Muscle layer of colon (tissue), 2 donors: ENCODE data around the gene DUSP16.
"Not testable (repeated sequence)": the region's sequence is repeated elsewhere in the genome, so short reads cannot be mapped to it uniquely, and the experiment has no call there.

Source experiments
- H3K27ac ChIP-seq: one replicate; pipeline ENCODE4 v1.7.0; 2013; ENCODE audit warnings: low read depth, mild to moderate bottlenecking, low read length, moderate library complexity
- H3K27me3 ChIP-seq, 2 donors: one replicate each; pipeline ENCODE4 v1.7.0; 2013; ENCODE audit warnings: low read length in 2 of 2, mild to moderate bottlenecking in 2 of 2; ENCODE audit not compliant: insufficient read depth in 2 of 2, control insufficient read depth in 1 of 2
- H3K36me3 ChIP-seq: one replicate; pipeline ENCODE4 v1.7.0; 2013; ENCODE audit warnings: mild to moderate bottlenecking, low read length; ENCODE audit not compliant: insufficient read depth
- H3K4me1 ChIP-seq: one replicate; pipeline ENCODE4 v1.7.0; 2013; ENCODE audit warnings: mild to moderate bottlenecking, low read length; ENCODE audit not compliant: insufficient read depth
- H3K4me3 ChIP-seq, 2 donors: one replicate each; pipeline ENCODE4 v1.7.0; 2013; ENCODE audit warnings: low read length in 2 of 2, low read depth in 1 of 2, mild to moderate bottlenecking in 1 of 2, moderate library complexity in 1 of 2
- H3K9ac ChIP-seq: one replicate; pipeline ENCODE4 v1.7.0; 2013; ENCODE audit warnings: low read length
- H3K9me3 ChIP-seq: one replicate; pipeline ENCODE4 v1.7.0; 2013; ENCODE audit warnings: mild to moderate bottlenecking, low read length
- donor health status: abdominal sarcoma.
- donor health status: Adenocarcinoma of cecum.

The DUSP16 gene

GRCh38 chr12:12599750-12600643, 37.3 kb upstream of the DUSP16 start:
- Histone ChIP-seq H3K9me3 (no peaks in the 10 kb centered on the region), H3K27ac (no peak overlapping the region), H3K36me3 (no peaks in the 10 kb centered on the region), H3K27me3 (no peaks in the 10 kb centered on the region), H3K4me3 (no peak overlapping the region), H3K9ac (no peak overlapping the region), H3K4me1 (no peaks in the 10 kb centered on the region)

DNA sequence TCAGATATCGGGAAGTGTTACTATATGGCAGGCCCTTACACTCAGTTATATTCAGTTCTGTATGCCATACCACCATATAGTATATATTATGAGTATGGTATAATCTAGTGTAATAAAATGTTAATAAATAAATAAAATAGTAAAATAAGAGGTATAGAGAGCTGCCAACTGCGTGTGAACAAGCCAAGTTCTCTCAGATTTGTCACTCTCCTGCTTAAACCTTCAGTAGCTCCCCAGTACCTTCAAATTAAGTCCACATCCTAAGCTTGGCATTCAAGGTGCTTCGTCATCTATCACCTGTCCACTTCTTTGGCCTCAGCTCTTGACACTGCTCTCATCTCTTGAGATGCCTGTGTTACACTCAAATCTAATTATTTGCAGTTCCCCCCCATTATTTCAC, 36.2 kb upstream of the DUSP16 start:
- Histone ChIP-seq H3K4me1 (no peaks in the 10 kb centered on the region), H3K27ac (no peak overlapping the region), H3K9me3 (no peaks in the 10 kb centered on the region), H3K9ac (no peak overlapping the region), H3K4me3 (no peak overlapping the region), H3K36me3 (no peaks in the 10 kb centered on the region), H3K27me3 (no peaks in the 10 kb centered on the region)

DNA sequence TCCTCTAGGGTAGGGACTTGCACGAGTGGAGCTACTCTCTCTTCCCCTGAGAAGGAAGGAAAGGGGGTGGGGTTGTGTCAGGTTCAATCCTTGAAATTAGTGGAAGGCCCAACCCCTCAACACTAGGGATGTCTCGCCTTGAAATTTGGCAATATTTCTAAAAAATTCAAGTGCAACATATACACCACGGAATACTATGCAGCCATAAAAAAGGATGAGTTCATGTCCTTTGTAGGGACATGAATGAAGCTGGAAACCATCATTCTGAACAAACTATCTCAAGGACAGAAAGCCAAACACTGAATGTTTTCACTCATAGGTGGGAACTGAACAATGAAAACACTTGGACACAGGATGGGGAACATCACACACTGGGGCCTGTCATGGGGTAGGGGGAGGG, 33.9 kb upstream of the DUSP16 start:
- not testable (repeated sequence) for H3K4me1 ChIP-seq

GRCh38 chr12:12595929-12596328, 33.3 kb upstream of the DUSP16 start:
- H3K27me3 ChIP-seq, H3K4me3 ChIP-seq, H3K36me3 ChIP-seq, H3K27ac ChIP-seq, H3K9ac ChIP-seq, H3K9me3 ChIP-seq, H3K4me1 ChIP-seq: not testable (repeated sequence)

More for the DNA sequence above, 33.9 kb upstream of the DUSP16 start:
- not testable (repeated sequence) for H3K9ac ChIP-seq, H3K4me3 ChIP-seq, H3K9me3 ChIP-seq, H3K36me3 ChIP-seq, H3K27ac ChIP-seq, H3K27me3 ChIP-seq

- Histone ChIP-seq H3K4me3 (no peak overlapping the region), H3K36me3 (no peaks in the 10 kb centered on the region), H3K27ac (no peak overlapping the region), H3K27me3 (no peaks in the 10 kb centered on the region), H3K9me3 (no peaks in the 10 kb centered on the region), H3K9ac (no peak overlapping the region), H3K4me1 (no peaks in the 10 kb centered on the region)
These were observed 30.3 kb upstream of the DUSP16 start for GRCh38 chr12:12592930-12593329.

GRCh38 chr12:12590961-12591360, 28.3 kb upstream of the DUSP16 start:
- Histone ChIP-seq H3K4me1 (no peaks in the 10 kb centered on the region), H3K27me3 (no peaks in the 10 kb centered on the region), H3K9me3 (no peaks in the 10 kb centered on the region), H3K27ac (no peak overlapping the region), H3K9ac (no peak overlapping the region), H3K4me3 (no peak overlapping the region), H3K36me3 (no peaks in the 10 kb centered on the region)

- not testable (repeated sequence) for H3K4me3 ChIP-seq, H3K9me3 ChIP-seq, H3K36me3 ChIP-seq, H3K9ac ChIP-seq, H3K4me1 ChIP-seq, H3K27ac ChIP-seq, H3K27me3 ChIP-seq
These were observed 25.8 kb upstream of the DUSP16 start for GRCh38 chr12:12588436-12588835.

GRCh38 chr12:12587878-12588277, 25.2 kb upstream of the DUSP16 start:
- Histone ChIP-seq H3K9me3 (no peaks in the 10 kb centered on the region), H3K27me3 (no peaks in the 10 kb centered on the region), H3K9ac (no peak overlapping the region), H3K36me3 (no peaks in the 10 kb centered on the region), H3K4me1 (no peaks in the 10 kb centered on the region), H3K27ac (no peak overlapping the region), H3K4me3 (no peak overlapping the region)

DNA sequence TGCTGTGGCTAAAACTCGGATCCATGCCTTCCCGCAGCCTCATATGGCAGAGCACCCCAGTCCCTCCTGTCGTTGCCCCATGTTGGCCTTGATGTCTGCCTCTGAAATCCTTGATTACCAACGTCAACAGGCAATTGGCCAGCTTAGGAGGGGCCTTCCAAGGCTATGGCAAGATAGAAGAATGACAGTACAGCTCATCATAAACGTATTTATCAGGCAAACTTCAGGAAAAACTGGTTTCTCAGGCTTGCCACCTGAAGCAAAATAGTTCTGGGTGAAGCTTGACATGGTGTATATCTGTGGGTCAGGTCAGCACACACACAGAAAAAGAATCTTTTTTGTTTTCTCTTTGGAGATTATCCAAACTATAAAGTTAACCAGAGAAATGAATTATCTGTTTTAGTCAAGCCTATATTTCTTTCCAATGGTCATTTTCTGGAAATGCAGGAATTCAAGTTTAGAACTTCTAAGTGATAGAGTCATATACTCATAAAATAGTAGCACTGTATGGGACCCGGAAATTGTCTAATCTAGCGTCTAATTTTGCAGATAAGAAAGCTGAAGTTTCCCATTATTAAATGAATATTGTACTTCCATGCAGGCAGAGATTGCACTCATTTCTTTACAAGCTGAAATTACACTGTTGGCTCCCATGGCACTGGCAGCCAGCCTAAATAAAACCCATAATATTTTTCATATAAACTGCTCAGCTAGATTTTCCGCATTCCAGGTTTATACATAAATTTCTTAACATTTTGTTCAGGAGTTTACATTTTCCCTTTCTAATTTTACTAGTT, 24.4 kb upstream of the DUSP16 start:
- Histone ChIP-seq H3K36me3 (no peaks in the 10 kb centered on the region), H3K4me1 (no peaks in the 10 kb centered on the region), H3K4me3 (no peak overlapping the region), H3K9ac (no peak overlapping the region), H3K27ac (no peak overlapping the region), H3K9me3 (no peaks in the 10 kb centered on the region), H3K27me3 (no peaks in the 10 kb centered on the region)

- H3K9ac ChIP-seq, result no peak overlapping the region
- no peak overlapping the region for H3K4me3 ChIP-seq
- no peaks in the 10 kb centered on the region for H3K27me3 ChIP-seq
- H3K27ac ChIP-seq, result no peak overlapping the region
- H3K9me3 ChIP-seq, result no peaks in the 10 kb centered on the region
- H3K4me1 ChIP-seq, result no peaks in the 10 kb centered on the region
- no peaks in the 10 kb centered on the region for H3K36me3 ChIP-seq
These were observed 22.6 kb upstream of the DUSP16 start for GRCh38 chr12:12585115-12585863.

GRCh38 chr12:12583510-12584178, 21.0 kb upstream of the DUSP16 start:
- H3K27ac ChIP-seq, result no peak overlapping the region
- H3K4me1 ChIP-seq, result no peaks in the 10 kb centered on the region
- no peak overlapping the region for H3K4me3 ChIP-seq
- H3K36me3 ChIP-seq, result no peaks in the 10 kb centered on the region
- no peak overlapping the region for H3K9ac ChIP-seq
- H3K27me3 ChIP-seq, result no peaks in the 10 kb centered on the region
- no peaks in the 10 kb centered on the region for H3K9me3 ChIP-seq
